LHCN-M2 (cell line): ENCODE measurements around the gene PCNX2. TPM values are rescaled to one million over a fixed set of nuclear protein-coding genes. Genes with fewer than 3 reads are reported as not detected.
A peak's percentile ranks its signal among the peaks of the same experiment; 100 is the strongest.

Experiments
- DNase-seq: peaks from one replicate; pipeline ENCODE4 v3.0.0-alpha.2; 2012; ENCODE audit warnings: low read depth
- total RNA-seq: library from RNA; depleted of rRNA; stranded (reverse); fragments of >200 nt; gene quantifications from 2 replicates; pipeline ENCODE4 v1.2.3, GENCODE V29; 2014

PCNX2 gene
- total RNA-seq, 1 experiment from 2014 or later, result 4.5 TPM

GRCh38 chr1:233061265-233061664 lies 234.3 kb downstream of the PCNX2 start:
- no peak for DNase-seq

GRCh38 chr1:233060461-233060994 lies 235.0 kb downstream of the PCNX2 start:
- DNase-seq, result no peak

GRCh38 chr1:233057836-233058235 lies 237.7 kb downstream of the PCNX2 start:
- no peak for DNase-seq

GRCh38 chr1:233055879-233056641 lies 239.5 kb downstream of the PCNX2 start:
- DNase-seq, result no peak

- DNase-seq, result peak; percentile 54
These were observed 249.9 kb downstream of the PCNX2 start for GRCh38 chr1:233045588-233045987.

- no peak for DNase-seq
These were observed 252.7 kb downstream of the PCNX2 start for GRCh38 chr1:233042834-233043233.

DNA sequence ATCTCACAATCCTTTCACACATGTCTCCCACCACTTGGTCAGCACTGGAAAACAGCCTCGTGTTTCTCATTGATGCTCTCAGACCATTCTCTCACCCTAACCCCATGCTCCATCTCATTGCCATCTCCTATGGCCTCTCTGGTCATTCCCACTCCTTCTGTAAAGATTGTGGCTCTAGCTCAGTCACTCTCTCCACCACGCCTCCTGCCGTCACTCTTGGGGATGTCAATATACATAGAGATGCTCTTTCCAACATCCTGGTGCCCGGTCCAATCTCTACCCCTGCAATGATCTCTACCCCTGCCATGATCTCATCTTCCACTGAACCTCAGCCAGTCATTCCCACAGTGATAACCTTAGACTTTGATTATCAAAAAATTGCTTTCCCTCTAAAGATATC lies 255.0 kb downstream of the PCNX2 start:
- DNase-seq, result no peak

GRCh38 chr1:233038581-233038980 lies 256.9 kb downstream of the PCNX2 start:
- no peak for DNase-seq

DNA sequence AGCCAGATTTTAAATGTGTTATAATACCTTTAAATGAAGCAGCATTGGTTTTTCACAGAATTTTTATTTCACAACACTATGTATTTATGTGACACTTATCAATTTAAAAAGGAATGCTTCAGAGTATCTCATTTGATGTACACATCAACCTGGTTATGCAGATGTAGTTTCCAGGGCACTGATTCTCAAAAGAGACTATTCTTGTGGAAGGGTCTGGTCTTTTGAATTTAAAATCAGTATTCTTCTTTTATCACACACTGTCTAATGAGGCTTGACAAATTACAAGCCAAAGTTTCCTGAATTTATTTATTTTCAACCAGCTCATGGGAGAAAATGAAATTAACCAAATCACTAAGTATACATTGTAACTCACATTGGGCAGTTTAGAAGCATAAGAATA lies 257.7 kb downstream of the PCNX2 start:
- DNase-seq, result no peak

DNA sequence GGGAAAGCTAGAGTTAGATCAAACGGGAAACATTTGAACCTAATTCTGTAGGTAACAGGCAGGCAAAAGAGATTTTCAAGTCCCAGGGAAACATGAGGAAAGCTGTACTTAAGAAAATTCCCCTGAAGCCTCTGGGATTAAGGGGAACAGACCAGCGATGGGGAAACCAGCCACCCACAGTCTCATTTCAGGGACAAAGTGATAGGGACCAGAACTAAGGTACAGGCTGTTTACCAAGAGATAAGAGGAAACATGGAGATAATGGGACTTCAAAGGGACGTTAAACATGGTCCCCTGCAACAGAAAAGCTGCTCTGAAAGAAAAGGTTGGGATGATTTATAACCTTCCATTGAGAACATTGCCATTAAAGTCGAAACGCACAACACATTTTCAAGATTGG lies 260.7 kb downstream of the PCNX2 start:
- no peak for DNase-seq

- DNase-seq, result peak; percentile 45
These were observed 262.2 kb downstream of the PCNX2 start for GRCh38 chr1:233033361-233033760.

- no peak for DNase-seq
These were observed 262.6 kb downstream of the PCNX2 start for GRCh38 chr1:233032916-233033315.

- no peak for DNase-seq
These were observed 264.0 kb downstream of the PCNX2 start for GRCh38 chr1:233031521-233031920.

DNA sequence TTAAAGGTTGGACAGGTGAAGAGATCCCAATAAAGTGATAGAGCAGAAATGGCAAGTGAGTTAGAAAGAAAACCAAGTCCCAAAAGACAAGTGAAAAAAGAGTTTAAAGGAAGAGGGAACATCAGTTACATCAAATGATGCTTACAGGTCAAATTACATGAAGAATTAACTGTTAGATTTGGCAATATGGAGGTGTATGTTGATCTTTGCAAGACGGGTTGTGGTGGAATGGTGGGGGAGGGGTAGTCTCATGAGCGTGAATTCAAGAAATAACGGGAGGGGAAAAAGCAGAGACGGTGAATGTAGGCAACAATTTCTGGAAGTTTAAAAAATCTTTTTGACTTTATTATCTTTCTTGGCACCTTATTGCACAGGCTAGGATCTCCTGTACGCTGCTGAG lies 268.5 kb downstream of the PCNX2 start:
- no peak for DNase-seq

GRCh38 chr1:233025567-233025966 lies 270.0 kb downstream of the PCNX2 start:
- DNase-seq, result peak; percentile 9

DNA sequence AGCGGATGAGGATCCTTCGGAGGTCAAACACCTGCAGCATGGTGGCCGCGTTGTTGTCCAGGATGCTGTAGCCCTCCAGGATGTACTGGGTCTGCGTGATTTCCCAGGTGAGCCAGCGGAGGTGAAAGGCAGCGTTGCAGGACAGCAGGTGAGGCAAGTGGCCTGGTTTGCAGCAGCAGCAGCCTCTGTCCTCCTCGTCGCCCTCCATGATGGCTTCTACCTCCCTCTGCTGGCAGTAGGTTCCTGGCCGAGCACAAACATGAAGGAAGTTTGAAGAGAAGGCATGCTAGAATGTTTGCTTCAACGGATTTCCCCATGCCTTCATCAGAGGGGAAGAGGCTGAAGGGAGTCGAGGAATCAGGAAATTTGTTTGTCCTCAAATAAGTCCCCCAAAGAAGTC lies 270.4 kb downstream of the PCNX2 start:
- peak; percentile 39 for DNase-seq

- DNase-seq, result no peak
These were observed 271.3 kb downstream of the PCNX2 start for GRCh38 chr1:233024199-233024598.

DNA sequence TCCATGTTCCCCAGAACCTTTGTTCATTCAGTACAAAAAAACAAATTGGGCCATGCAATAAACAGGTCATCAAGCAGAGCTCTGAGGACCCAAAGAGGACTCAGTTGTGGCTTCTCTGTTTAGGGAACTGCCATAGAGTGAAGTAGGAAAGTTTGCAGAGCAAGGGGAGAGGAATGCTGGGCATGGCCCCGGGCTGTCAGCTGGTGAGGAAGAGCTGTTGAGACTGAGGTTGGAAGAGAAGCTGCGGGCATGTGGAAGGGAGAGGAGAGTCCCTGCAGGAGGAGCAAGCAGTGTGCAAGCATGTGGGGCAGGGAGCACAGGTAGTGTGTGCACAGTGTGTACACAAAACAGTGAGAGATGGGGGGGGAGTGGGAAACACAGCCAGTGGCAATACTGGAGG lies 273.3 kb downstream of the PCNX2 start:
- no peak for DNase-seq

- no peak for DNase-seq
These were observed 275.1 kb downstream of the PCNX2 start for GRCh38 chr1:233020426-233020825.

GRCh38 chr1:233019778-233020325 lies 275.7 kb downstream of the PCNX2 start:
- no peak for DNase-seq

GRCh38 chr1:233019083-233019482 lies 276.4 kb downstream of the PCNX2 start:
- DNase-seq, result no peak

GRCh38 chr1:233016798-233017197 lies 278.7 kb downstream of the PCNX2 start:
- no peak for DNase-seq

GRCh38 chr1:233015965-233016364 lies 279.6 kb downstream of the PCNX2 start:
- peak; percentile 67 for DNase-seq
